B cell (primary cell): Measurements from ENCODE around the gene STAP1. TPM values are rescaled to one million over a fixed set of nuclear protein-coding genes. Genes with fewer than 3 reads are reported as not detected.
"Not testable (repeated sequence)": the region's sequence is repeated elsewhere in the genome, so short reads cannot be mapped to it uniquely, and the experiment has no call there.

Experiments used
- ATAC-seq: fragments of 200-7000 bp; cut with Tn5 transposase; one replicate; pipeline ENCODE4 v1.10.0; 2021; ENCODE audit warnings: low read depth, mild to moderate bottlenecking, moderate number of reproducible peaks, moderate library complexity
- CTCF ChIA-PET: fragments of 350-600 bp; sonication (Branson Sonifier 250); formaldehyde crosslinking; loops from one replicate; lab custom pipeline; 2021; ENCODE audit warnings: antibody characterized with exemption, inconsistent platforms; lab: Charles Lee
- POLR2A ChIA-PET: fragments of 350-600 bp; sonication (Branson Sonifier 250); formaldehyde crosslinking; loops from one replicate; lab custom pipeline; 2021; ENCODE audit warnings: antibody characterized with exemption; lab: Charles Lee
- DNase-seq: peaks from one replicate; pipeline ENCODE4 v3.0.0; 2013
- H2AFZ ChIP-seq: 2 replicates; pipeline ENCODE4 v1.6.1; 2012; ENCODE audit warnings: mild to moderate bottlenecking, low read depth, low read length; ENCODE audit not compliant: insufficient read depth, poor library complexity, severe bottlenecking
- H3K27ac ChIP-seq, 2 donors: 1 replicate in 1 of 2; 2 replicates in 1 of 2; pipeline ENCODE4 v1.5.1; 2012 to 2013; ENCODE audit warnings: low read length in 2 of 2, mild to moderate bottlenecking in 2 of 2, moderate library complexity in 1 of 2
- H3K27me3 ChIP-seq, 4 experiments: fragments of 200-600 bp in 1 of 4; sonication (generic) in 1 of 4; replicated peaks in 1 of 4; 1 replicate in 2 of 4; 2 replicates in 2 of 4; pipeline versions ENCODE4 v1.6.1 to v1.7.0; 2013 to 2016; ENCODE audit warnings: low read length in 3 of 4, mild to moderate bottlenecking in 2 of 4, mixed read lengths in 1 of 4, moderate library complexity in 1 of 4; ENCODE audit not compliant: insufficient read depth in 4 of 4, control insufficient read depth in 3 of 4; ENCODE audit errors: control extremely low read depth in 1 of 4
- H3K36me3 ChIP-seq, 2 experiments: replicated peaks in 1 of 2; 1 replicate in 1 of 2; 2 replicates in 1 of 2; pipeline versions ENCODE4 v1.6.1 to v1.7.1; 2013; ENCODE audit warnings: low read length in 1 of 2; ENCODE audit not compliant: insufficient read depth in 2 of 2, control insufficient read depth in 1 of 2; ENCODE audit errors: control extremely low read depth in 1 of 2, extremely low read depth in 1 of 2
- H3K4me1 ChIP-seq, 2 donors: fragments of 200-600 bp in 1 of 2; sonication (generic) in 1 of 2; 1 replicate in 1 of 2; 2 replicates in 1 of 2; pipeline versions ENCODE4 v1.5.1 to v1.6.1; 2013 to 2017; ENCODE audit warnings: low read length in 2 of 2; ENCODE audit not compliant: control insufficient read depth in 2 of 2, insufficient read depth in 2 of 2
- H3K4me2 ChIP-seq: replicated peaks from 2 replicates; pipeline ENCODE3; 2012; ENCODE audit warnings: mild to moderate bottlenecking, low read depth, low read length; ENCODE audit not compliant: poor library complexity, severe bottlenecking
- H3K4me3 ChIP-seq, 5 experiments: fragments of 200-600 bp in 1 of 5; sonication (generic) in 1 of 5; 1 replicate in 3 of 5; 2 replicates in 2 of 5; pipeline versions ENCODE4 v1.5.1 to v1.7.0; 2011 to 2016; ENCODE audit warnings: low read length in 4 of 5, mild to moderate bottlenecking in 4 of 5, low read depth in 2 of 5, control low read depth in 1 of 5, moderate library complexity in 1 of 5; ENCODE audit not compliant: insufficient read depth in 1 of 5; ENCODE audit errors: control extremely low read depth in 1 of 5, extremely low read depth in 1 of 5
- H3K79me2 ChIP-seq: fragments of 200-600 bp; sonication (generic); one replicate; pipeline ENCODE4 v1.6.0; 2016; ENCODE audit warnings: low read length; ENCODE audit not compliant: control insufficient read depth, insufficient read depth
- H3K9ac ChIP-seq: fragments of 200-600 bp; sonication (generic); 2 replicates; pipeline ENCODE4 v1.6.1; 2017; ENCODE audit warnings: mild to moderate bottlenecking, low read length, moderate library complexity
- H3K9me3 ChIP-seq, 3 donors: one replicate each; pipeline versions ENCODE4 v1.6.1 to v1.7.1; 2013; ENCODE audit warnings: low read length in 2 of 3; ENCODE audit not compliant: control insufficient read depth in 2 of 3, insufficient read depth in 1 of 3; ENCODE audit errors: control extremely low read depth in 1 of 3
- H4K20me1 ChIP-seq: 2 replicates; pipeline ENCODE4 v1.6.0; 2012; ENCODE audit warnings: mild to moderate bottlenecking, low read length; ENCODE audit not compliant: insufficient read depth, control insufficient read depth, poor library complexity, severe bottlenecking
- H3K27ac Mint-ChIP-seq: one replicate; pipeline ENCODE4 v1.8.0; 2021; ENCODE audit warnings: mixed read lengths
- H3K27me3 Mint-ChIP-seq: one replicate; pipeline ENCODE4 v1.8.0; 2021; ENCODE audit warnings: mixed read lengths
- H3K4me1 Mint-ChIP-seq: one replicate; pipeline ENCODE4 v1.8.0; 2021; ENCODE audit warnings: mixed read lengths
- H3K4me3 Mint-ChIP-seq: one replicate; pipeline ENCODE4 v1.8.0; 2021; ENCODE audit warnings: mixed read lengths
- H3K9me3 Mint-ChIP-seq: one replicate; pipeline ENCODE4 v1.8.0; 2022; ENCODE audit warnings: mixed read lengths; ENCODE audit not compliant: insufficient read depth
- EZH2 ChIP-seq: IDR thresholded peaks from 2 replicates; pipeline ENCODE4 v1.6.1; 2012; ENCODE audit warnings: borderline replicate concordance, low read depth, mild to moderate bottlenecking, moderate library complexity, low read length; ENCODE audit not compliant: insufficient read depth, poor library complexity, severe bottlenecking
- WGBS: methylation state at CpG from one replicate; pipeline ENCODE4 v1.1.5; 2013; ENCODE audit warnings: missing lambda C conversion rate; ENCODE audit not compliant: insufficient coverage; 5-methylcytosine and 5-hydroxymethylcytosine counted together
- intact Hi-C: fragments of 100-400 bp; cut with micrococcal nuclease; formaldehyde crosslinking; loops from one replicate; pipeline ENCODE4 v1.10.0; 2022
- polyA plus RNA-seq: library from polyadenylated mRNA; depleted of rRNA; stranded (reverse); fragments of >200 nt; gene quantifications from 2 replicates; pipeline ENCODE4 v1.2.3, GENCODE V29; 2012
- total RNA-seq, 2 donors: library from RNA; stranded (reverse); fragments of 120-200 nt in 1 of 2; gene quantifications; 1 replicate in 1 of 2; 2 replicates in 1 of 2; pipeline versions ENCODE4 v1.2.3 to v1.2.4, GENCODE V29; 2013 to 2022
- TF ChIP-seq, protein P1 (sequence below): fragments of 200-600 bp; IDR thresholded peaks from one replicate; pipeline ENCODE4 v1.8.0; 2022; ENCODE audit warnings: antibody characterized with exemption, mild to moderate bottlenecking

The STAP1 gene
- total and polyA plus RNA-seq, 2 donors (not counting 1 experiment from before 2014, with no cell fraction given), result 52.6 to 63.0 TPM

DNA sequence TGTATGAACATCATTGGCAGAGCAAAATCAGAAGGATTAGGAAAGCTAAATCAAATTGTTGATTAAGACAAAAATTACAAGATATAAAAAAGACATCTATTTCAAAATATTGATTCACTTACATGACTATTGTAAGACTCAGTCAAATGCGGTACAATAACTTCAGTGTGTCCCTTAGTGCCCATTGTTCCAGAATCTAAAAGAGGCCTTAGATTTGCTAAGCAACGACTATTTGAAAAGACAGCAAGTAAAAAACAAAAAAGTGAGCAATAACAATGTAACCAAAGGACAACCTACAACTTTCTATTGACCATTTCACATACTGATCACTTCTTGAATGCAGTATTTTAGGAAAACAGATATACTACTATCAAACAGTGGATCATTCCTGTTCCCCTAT, 76.8 kb downstream of the STAP1 start:
- DNase-seq (no peak), ATAC-seq (no peak)
- no peaks in the 10 kb centered on the region for H3K9me3 ChIP-seq
- Mint-ChIP-seq H3K27ac (no peak overlapping the region), H3K27me3 (no peaks in the 10 kb centered on the region), H3K9me3 (no peaks in the 10 kb centered on the region), H3K4me3 (no peak overlapping the region), H3K4me1 (peaks cover 28% of the 10 kb centered on the region)
- H3K4me3 ChIP-seq, result no peak overlapping the region
- H3K4me2 ChIP-seq, result no peak overlapping the region
- H3K27ac ChIP-seq, result no peak overlapping the region
- H2AFZ ChIP-seq, result no peak overlapping the region
- H3K36me3 ChIP-seq, result peaks cover 16 to 45% of the 10 kb centered on the region in 2 experiments
- no peaks in the 10 kb centered on the region for H3K27me3 ChIP-seq
- peaks cover 2% of the 10 kb centered on the region for H3K79me2 ChIP-seq
- peaks cover 12 to 23% of the 10 kb centered on the region in 2 donors for H3K4me1 ChIP-seq
- no peaks in the 10 kb centered on the region for H4K20me1 ChIP-seq
- WGBS, result 100% methylated on average over 1 of the region's 2 CpGs
- intact Hi-C loops, result no loop called here
- CTCF ChIA-PET, result no interaction called here
- H3K9ac ChIP-seq, result no peak overlapping the region
- POLR2A ChIA-PET, result no interaction called here
- TF ChIP-seq, protein P1, sequence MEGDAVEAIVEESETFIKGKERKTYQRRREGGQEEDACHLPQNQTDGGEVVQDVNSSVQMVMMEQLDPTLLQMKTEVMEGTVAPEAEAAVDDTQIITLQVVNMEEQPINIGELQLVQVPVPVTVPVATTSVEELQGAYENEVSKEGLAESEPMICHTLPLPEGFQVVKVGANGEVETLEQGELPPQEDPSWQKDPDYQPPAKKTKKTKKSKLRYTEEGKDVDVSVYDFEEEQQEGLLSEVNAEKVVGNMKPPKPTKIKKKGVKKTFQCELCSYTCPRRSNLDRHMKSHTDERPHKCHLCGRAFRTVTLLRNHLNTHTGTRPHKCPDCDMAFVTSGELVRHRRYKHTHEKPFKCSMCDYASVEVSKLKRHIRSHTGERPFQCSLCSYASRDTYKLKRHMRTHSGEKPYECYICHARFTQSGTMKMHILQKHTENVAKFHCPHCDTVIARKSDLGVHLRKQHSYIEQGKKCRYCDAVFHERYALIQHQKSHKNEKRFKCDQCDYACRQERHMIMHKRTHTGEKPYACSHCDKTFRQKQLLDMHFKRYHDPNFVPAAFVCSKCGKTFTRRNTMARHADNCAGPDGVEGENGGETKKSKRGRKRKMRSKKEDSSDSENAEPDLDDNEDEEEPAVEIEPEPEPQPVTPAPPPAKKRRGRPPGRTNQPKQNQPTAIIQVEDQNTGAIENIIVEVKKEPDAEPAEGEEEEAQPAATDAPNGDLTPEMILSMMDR, result no peak
- no peak for TF ChIP-seq EZH2

GRCh38 chr4:67636978-67637377, 78.5 kb downstream of the STAP1 start:
- ATAC-seq, H3K27me3 Mint-ChIP-seq, H3K79me2 ChIP-seq, DNase-seq, H3K27ac ChIP-seq, H3K4me3 Mint-ChIP-seq, H3K9ac ChIP-seq, intact Hi-C loops, H3K4me3 ChIP-seq, H3K27ac Mint-ChIP-seq, H3K9me3 ChIP-seq, H4K20me1 ChIP-seq, H3K9me3 Mint-ChIP-seq, H3K27me3 ChIP-seq, POLR2A ChIA-PET, H2AFZ ChIP-seq, H3K4me2 ChIP-seq, CTCF ChIA-PET: not testable (repeated sequence)
- 93% methylated on average over 3 of the region's 30 CpGs for WGBS
- H3K36me3 ChIP-seq, result peaks cover 18 to 31% of the 10 kb centered on the region in 2 experiments
- peaks cover 27% of the 10 kb centered on the region for H3K4me1 Mint-ChIP-seq
- peaks cover 12 to 23% of the 10 kb centered on the region in 2 donors for H3K4me1 ChIP-seq
